A549 (cell line): ENCODE measurements around the gene SMIM35. TPM values are rescaled to one million over a fixed set of nuclear protein-coding genes. Genes with fewer than 3 reads are reported as not detected.

Experiments
- ATAC-seq, 2 experiments: fragments of 200-7000 bp in 1 of 2; fragments of >200 bp in 1 of 2; cut with Nextera tagmentation in 1 of 2; cut with Tn5 transposase in 1 of 2; 3 replicates each; pipeline versions ENCODE4 v1.8.0 to v1.9.1; 2018 to 2020; ENCODE audit warnings: mild to moderate bottlenecking in 1 of 2, moderate library complexity in 1 of 2
- CTCF ChIA-PET: fragments of 300-600 bp; sonication (Branson Sonifier 250); formaldehyde crosslinking; extraction: SDS; loops from one replicate; lab custom pipeline; 2021; ENCODE audit warnings: antibody characterized with exemption, inconsistent platforms; lab: Yijun Ruan, JAX
- POLR2A ChIA-PET: fragments of 350-600 bp; formaldehyde crosslinking; extraction: SDS; loops from one replicate; lab custom pipeline; 2021; ENCODE audit warnings: antibody characterized with exemption, inconsistent platforms; lab: Yijun Ruan, JAX
- DNase-seq, 2 experiments: peaks; one replicate each; pipeline versions ENCODE4 v3.0.0 to v3.0.0-alpha.2; 2011 to 2016; ENCODE audit warnings: low read depth in 1 of 2, low spot score in 1 of 2
- FAIRE-seq: peaks from 2 replicates; lab custom pipeline; 2011; peaks lifted over from hg19 to GRCh38; lab: Jason Lieb, UNC
- H3K27ac ChIP-seq, 2 experiments: fragments of >200 bp; sonication (Bioruptor Twin); formaldehyde crosslinking; 3 replicates each; pipeline ENCODE4 v1.5.1; 2016 to 2017
- H3K4me1 ChIP-seq: fragments of >200 bp; sonication (Bioruptor Twin); formaldehyde crosslinking; 3 replicates; pipeline ENCODE4 v1.6.1; 2016
- H3K4me2 ChIP-seq: fragments of >200 bp; sonication (Bioruptor Twin); formaldehyde crosslinking; 3 replicates; pipeline ENCODE4 v1.6.1; 2016
- H3K4me3 ChIP-seq: fragments of >200 bp; sonication (Bioruptor Twin); formaldehyde crosslinking; 3 replicates; pipeline ENCODE4 v1.5.1; 2016
- H3K9me3 ChIP-seq: fragments of >200 bp; sonication (Bioruptor Twin); formaldehyde crosslinking; 3 replicates; pipeline ENCODE4 v1.6.1; 2016
- CBX2 ChIP-seq: fragments of 200-600 bp; sonication (generic); IDR thresholded peaks from 2 replicates; pipeline ENCODE4 v1.6.1; 2016; ENCODE audit warnings: low read depth, mild to moderate bottlenecking, borderline replicate concordance
- EHF ChIP-seq: fragments of 250-450 bp; sonication (Bioruptor Pico); IDR thresholded peaks from 2 replicates; pipeline ENCODE4 v1.5.0; 2020; ENCODE audit warnings: mild to moderate bottlenecking
- EHMT2 ChIP-seq: fragments of 200-600 bp; sonication (generic); IDR thresholded peaks from 2 replicates; pipeline ENCODE4 v1.6.1; 2016; ENCODE audit warnings: antibody characterized with exemption, low read depth, mild to moderate bottlenecking, moderate library complexity
- EP300 ChIP-seq, 2 experiments: fragments of >200 bp; sonication (Bioruptor Twin); formaldehyde crosslinking; IDR thresholded peaks; 2 replicates in 1 of 2; 3 replicates in 1 of 2; pipeline ENCODE4 v1.6.1; 2016 to 2017
- MYC ChIP-seq: IDR thresholded peaks from 2 replicates; pipeline ENCODE4 v1.6.1; 2012; ENCODE audit warnings: mild to moderate bottlenecking, inconsistent platforms, low read length, improper control_type of control experiment, borderline replicate concordance
- NPAS2 ChIP-seq: fragments of 250-450 bp; sonication (Bioruptor Pico); IDR thresholded peaks from 2 replicates; pipeline ENCODE4 v1.8.0; 2022; ENCODE audit warnings: mild to moderate bottlenecking, moderate library complexity, borderline replicate concordance
- POLR2AphosphoS2 ChIP-seq: conservative IDR thresholded peaks from 2 replicates; pipeline ENCODE4 v1.6.1; 2012; ENCODE audit warnings: low read length, improper control_type of control experiment, inconsistent platforms
- RARB ChIP-seq: fragments of 250-450 bp; sonication (Bioruptor Pico); IDR thresholded peaks from 2 replicates; pipeline ENCODE4 v1.8.0; 2021; ENCODE audit warnings: mild to moderate bottlenecking, moderate library complexity
- RCOR1 ChIP-seq: fragments of 150-350 bp; IDR thresholded peaks from 2 replicates; pipeline ENCODE4 v1.6.1; 2014; ENCODE audit warnings: antibody characterized with exemption, low read length, low read depth
- RNF2 ChIP-seq: fragments of 200-600 bp; sonication (generic); IDR thresholded peaks from 2 replicates; pipeline ENCODE4 v1.6.1; 2016; ENCODE audit warnings: low read depth, mild to moderate bottlenecking, antibody characterized with exemption, moderate library complexity, borderline replicate concordance
- SMC3 ChIP-seq: fragments of >200 bp; sonication (Bioruptor Twin); formaldehyde crosslinking; IDR thresholded peaks from 3 replicates; pipeline ENCODE4 v1.6.1; 2018; ENCODE audit warnings: inconsistent platforms
- TFCP2L1 ChIP-seq: fragments of 250-450 bp; sonication (Bioruptor Pico); IDR thresholded peaks from 2 replicates; pipeline ENCODE4 v1.5.0; 2021; ENCODE audit warnings: mild to moderate bottlenecking
- WGBS: methylation state at CpG from one replicate; pipeline ENCODE4 v1.1.6; 2017; ENCODE audit errors: missing lambda C conversion rate; 5-methylcytosine and 5-hydroxymethylcytosine counted together
- polyA plus RNA-seq, 4 experiments: library from polyadenylated mRNA; depleted of rRNA in 3 of 4; stranded (reverse); fragments of >200 nt; fragmentation: RNase III in 1 of 4; extraction: RNeasy Plus Mini Kit Qiagen cat#74134 plus additional on column Dnase treatment in 1 of 4; gene quantifications; 2 replicates in 3 of 4; 3 replicates in 1 of 4; pipeline ENCODE4 v1.2.3, GENCODE V29; 2011 to 2017
- TF ChIP-seq, protein P1 (sequence below): fragments of >200 bp; sonication (Bioruptor Twin); formaldehyde crosslinking; IDR thresholded peaks from 3 replicates; pipeline ENCODE4 v1.5.1; 2016
- TF ChIP-seq, protein P2 (sequence below): fragments of 200-600 bp; sonication (generic); IDR thresholded peaks from 2 replicates; pipeline ENCODE4 v1.6.1; 2016; ENCODE audit warnings: antibody characterized with exemption, mild to moderate bottlenecking, moderate library complexity
- TF ChIP-seq, protein P3 (sequence below): IDR thresholded peaks from 2 replicates; pipeline ENCODE4 v1.6.1; 2012
- TF ChIP-seq, protein P4 (sequence below): fragments of 450-650 bp; IDR thresholded peaks from 2 replicates; pipeline ENCODE4 v1.6.1; 2014; ENCODE audit warnings: antibody characterized with exemption

Gene SMIM35
- polyA plus RNA-seq, 2 of the 4 experiments (the other 2 are of a cell fraction) = not detected

DNA sequence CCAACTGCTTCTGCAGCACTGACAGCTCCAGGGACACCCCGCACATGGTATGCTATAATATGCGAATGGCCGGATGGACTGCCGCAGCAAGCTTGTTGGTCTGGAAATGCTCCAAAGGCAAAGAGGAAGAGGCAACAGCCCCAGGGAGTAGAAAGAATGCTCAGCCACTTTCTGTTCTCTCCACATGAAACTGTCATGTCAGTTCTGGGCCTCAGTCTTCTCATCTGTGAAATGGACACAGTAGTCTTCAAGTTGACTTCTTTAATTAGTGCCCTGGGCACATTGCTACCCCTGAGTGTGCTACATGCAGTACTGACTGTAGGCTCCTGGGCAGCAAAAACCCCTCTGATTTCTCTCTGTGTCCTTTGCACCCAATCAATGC is 80.6 kb downstream of the SMIM35 start (continued):
- TF ChIP-seq EHF (CRISPR knock-in tag) = no peak
- TF ChIP-seq, protein P1, sequence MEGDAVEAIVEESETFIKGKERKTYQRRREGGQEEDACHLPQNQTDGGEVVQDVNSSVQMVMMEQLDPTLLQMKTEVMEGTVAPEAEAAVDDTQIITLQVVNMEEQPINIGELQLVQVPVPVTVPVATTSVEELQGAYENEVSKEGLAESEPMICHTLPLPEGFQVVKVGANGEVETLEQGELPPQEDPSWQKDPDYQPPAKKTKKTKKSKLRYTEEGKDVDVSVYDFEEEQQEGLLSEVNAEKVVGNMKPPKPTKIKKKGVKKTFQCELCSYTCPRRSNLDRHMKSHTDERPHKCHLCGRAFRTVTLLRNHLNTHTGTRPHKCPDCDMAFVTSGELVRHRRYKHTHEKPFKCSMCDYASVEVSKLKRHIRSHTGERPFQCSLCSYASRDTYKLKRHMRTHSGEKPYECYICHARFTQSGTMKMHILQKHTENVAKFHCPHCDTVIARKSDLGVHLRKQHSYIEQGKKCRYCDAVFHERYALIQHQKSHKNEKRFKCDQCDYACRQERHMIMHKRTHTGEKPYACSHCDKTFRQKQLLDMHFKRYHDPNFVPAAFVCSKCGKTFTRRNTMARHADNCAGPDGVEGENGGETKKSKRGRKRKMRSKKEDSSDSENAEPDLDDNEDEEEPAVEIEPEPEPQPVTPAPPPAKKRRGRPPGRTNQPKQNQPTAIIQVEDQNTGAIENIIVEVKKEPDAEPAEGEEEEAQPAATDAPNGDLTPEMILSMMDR = no peak

DNA sequence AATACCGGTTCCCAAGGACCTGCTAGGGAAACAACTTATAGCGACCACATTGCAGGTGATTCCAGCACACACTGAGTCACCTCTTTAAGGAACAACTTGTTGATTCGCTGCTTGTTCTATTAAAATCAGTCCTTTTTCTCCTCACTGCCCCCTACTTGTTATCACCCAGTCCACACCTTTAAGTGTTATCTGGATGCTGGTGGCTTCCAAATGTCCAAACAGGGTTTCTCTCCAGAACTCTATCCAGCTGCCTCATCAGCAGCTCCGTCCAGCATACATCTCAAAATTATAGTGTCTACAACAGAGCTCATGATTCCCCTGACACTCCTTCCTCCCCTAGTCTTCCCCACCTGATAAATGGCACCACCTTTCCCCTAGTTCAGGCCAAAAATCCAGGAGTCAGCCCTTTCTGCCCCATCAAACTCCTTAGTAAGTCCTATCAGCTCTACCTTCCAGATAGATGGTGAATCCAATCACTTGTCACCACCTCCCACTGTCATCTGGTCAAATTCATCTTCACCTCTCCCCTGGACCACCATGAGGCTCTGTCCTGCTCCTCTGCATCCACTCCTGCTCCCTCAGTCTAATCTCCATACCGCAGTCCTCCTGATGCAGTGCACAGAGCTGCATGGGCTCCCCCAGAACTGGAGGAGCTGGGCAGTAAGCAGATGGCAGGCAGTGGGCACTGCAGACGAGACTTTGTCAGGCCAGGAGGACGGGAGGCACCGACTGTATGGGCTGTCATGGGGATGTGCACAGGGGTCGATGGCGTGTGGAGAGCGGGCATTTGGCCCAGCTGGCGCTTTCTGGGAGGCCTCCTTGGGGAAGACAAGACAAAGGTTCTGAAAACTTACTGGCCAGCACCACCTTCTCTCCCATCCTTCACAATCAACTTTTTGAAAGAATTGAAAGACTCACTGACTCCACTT is 81.3 kb downstream of the SMIM35 start:
- no peak overlapping the region for H3K4me3 ChIP-seq
- DNase-seq (no peak), ATAC-seq (no peak), FAIRE-seq (no peak)
- H3K4me2 ChIP-seq = no peak overlapping the region
- H3K9me3 ChIP-seq = no peaks in the 10 kb centered on the region
- ChIA-PET CTCF (no interaction called here), POLR2A (no interaction called here)
- no peaks in the 10 kb centered on the region for H3K4me1 ChIP-seq
- H3K27ac ChIP-seq = no peak overlapping the region
- WGBS = 44% methylated on average over 7 of the region's 12 CpGs
- TF ChIP-seq, protein P2, sequence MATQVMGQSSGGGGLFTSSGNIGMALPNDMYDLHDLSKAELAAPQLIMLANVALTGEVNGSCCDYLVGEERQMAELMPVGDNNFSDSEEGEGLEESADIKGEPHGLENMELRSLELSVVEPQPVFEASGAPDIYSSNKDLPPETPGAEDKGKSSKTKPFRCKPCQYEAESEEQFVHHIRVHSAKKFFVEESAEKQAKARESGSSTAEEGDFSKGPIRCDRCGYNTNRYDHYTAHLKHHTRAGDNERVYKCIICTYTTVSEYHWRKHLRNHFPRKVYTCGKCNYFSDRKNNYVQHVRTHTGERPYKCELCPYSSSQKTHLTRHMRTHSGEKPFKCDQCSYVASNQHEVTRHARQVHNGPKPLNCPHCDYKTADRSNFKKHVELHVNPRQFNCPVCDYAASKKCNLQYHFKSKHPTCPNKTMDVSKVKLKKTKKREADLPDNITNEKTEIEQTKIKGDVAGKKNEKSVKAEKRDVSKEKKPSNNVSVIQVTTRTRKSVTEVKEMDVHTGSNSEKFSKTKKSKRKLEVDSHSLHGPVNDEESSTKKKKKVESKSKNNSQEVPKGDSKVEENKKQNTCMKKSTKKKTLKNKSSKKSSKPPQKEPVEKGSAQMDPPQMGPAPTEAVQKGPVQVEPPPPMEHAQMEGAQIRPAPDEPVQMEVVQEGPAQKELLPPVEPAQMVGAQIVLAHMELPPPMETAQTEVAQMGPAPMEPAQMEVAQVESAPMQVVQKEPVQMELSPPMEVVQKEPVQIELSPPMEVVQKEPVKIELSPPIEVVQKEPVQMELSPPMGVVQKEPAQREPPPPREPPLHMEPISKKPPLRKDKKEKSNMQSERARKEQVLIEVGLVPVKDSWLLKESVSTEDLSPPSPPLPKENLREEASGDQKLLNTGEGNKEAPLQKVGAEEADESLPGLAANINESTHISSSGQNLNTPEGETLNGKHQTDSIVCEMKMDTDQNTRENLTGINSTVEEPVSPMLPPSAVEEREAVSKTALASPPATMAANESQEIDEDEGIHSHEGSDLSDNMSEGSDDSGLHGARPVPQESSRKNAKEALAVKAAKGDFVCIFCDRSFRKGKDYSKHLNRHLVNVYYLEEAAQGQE = no peak
- TF ChIP-seq EHMT2 (no peak), RCOR1 (no peak), POLR2AphosphoS2 (no peak), CBX2 (no peak), TFCP2L1 (CRISPR knock-in tag) (no peak), RNF2 (no peak), EP300 (IDR thresholded peaks at IDR 0.05) (no peak)

DNA sequence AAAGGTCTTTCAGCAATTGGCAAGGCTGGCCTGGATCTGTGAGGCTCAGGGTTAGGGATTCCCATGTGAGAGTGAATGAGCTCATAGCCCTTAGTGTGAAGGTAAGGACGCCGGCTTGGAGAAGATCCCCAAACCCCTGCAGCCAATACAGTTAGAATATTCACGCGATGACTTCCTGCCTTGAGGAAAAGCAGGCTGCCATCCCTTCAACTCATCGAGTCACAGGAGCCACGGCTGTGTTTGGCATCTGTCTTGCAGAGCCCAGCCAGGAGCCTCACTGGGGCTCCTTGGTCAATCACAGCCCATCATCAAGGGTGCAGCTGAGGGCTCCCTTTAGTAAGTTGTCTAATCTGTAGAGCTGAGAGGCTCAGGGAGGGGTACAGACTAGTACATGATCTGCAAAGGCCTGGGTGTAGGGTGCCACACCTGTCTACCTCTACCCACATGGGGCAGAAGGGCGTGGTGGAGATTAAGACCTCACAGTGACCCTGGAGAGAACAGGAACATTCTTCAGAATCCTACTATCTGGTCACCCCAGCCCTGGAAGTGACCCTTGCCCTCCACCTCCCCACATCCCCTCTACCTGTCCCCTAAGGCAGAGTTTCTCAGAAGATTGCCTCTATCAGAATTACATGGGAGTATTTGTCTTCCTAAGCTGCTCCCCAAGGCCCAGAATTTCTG is 82.1 kb downstream of the SMIM35 start:
- WGBS = 53% methylated on average over 7 of the region's 7 CpGs
- no peak for ATAC-seq
- Histone ChIP-seq H3K4me1 (no peaks in the 10 kb centered on the region), H3K4me2 (no peak overlapping the region), H3K4me3 (no peak overlapping the region), H3K9me3 (no peaks in the 10 kb centered on the region), H3K27ac (no peak overlapping the region)
- no peak for TF ChIP-seq NPAS2 (CRISPR knock-in tag)
- no peak for TF ChIP-seq SMC3
- TF ChIP-seq, protein P3, sequence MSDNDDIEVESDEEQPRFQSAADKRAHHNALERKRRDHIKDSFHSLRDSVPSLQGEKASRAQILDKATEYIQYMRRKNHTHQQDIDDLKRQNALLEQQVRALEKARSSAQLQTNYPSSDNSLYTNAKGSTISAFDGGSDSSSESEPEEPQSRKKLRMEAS = no peak
- no peak for TF ChIP-seq MYC
- TF ChIP-seq RARB = no peak
- TF ChIP-seq EHMT2 = no peak
- TF ChIP-seq, protein P4, sequence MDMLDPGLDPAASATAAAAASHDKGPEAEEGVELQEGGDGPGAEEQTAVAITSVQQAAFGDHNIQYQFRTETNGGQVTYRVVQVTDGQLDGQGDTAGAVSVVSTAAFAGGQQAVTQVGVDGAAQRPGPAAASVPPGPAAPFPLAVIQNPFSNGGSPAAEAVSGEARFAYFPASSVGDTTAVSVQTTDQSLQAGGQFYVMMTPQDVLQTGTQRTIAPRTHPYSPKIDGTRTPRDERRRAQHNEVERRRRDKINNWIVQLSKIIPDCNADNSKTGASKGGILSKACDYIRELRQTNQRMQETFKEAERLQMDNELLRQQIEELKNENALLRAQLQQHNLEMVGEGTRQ = no peak
- ChIA-PET POLR2A (no interaction called here), CTCF (interaction anchor here (1.4 kb wide), 1 partner anchor 196 kb away, joined by 3 read pairs; no protein-coding TSS in a partner anchor)
- FAIRE-seq = no peak
- DNase-seq = no peak
